ENCODE results near the gene ARHGAP1.

GRCh38 chr11:46678741-46679130, 21.7 kb downstream of the ARHGAP1 start:
- TF ChIP-seq CTCF (IDR thresholded peaks at IDR 0.05) (no peak), POLR2A (IDR thresholded peaks at IDR 0.05) (no peak)

Data from adrenal gland (tissue), 5 donors.